Measurements from ENCODE around the gene ZNF784. TPM values are rescaled to one million over a fixed set of nuclear protein-coding genes. Genes with fewer than 3 reads are reported as not detected.

The ZNF784 gene
- total and polyA plus RNA-seq, 2 of the 4 experiments (the other 2 are of a cell fraction) = 2.5 to 3.7 TPM

GRCh38 chr19:55671054-55671378 lies 46.6 kb upstream of the ZNF784 start:
- H3K4me3 ChIP-seq (ENCODE audit: insufficient read depth, low read depth, low read length) = no peak overlapping the region
- H4K8ac ChIP-seq (ENCODE audit: low read depth in 2 of 2, low read length in 2 of 2) = no peak overlapping the region
- H2BK15ac ChIP-seq (ENCODE audit: low read depth, low read length) = no peak overlapping the region
- H3K4ac ChIP-seq (ENCODE audit: low read depth, low read length) = no peak overlapping the region
- no peak overlapping the region for H3K23ac ChIP-seq (ENCODE audit: low read depth, low read length)
- peaks cover 22 to 57% of the 10 kb centered on the region in 2 experiments for H3K79me1 ChIP-seq (ENCODE audit: low read depth in 1 of 2, low read length in 2 of 2)
- H3K56ac ChIP-seq (ENCODE audit: extremely low read depth, insufficient read depth, low read length) = no peak overlapping the region
- ATAC-seq (ENCODE audit: low read depth) = no peak
- H2AFZ ChIP-seq (replicated peaks; ENCODE audit: low read length, poor library complexity) = no peak overlapping the region
- H3K9me3 ChIP-seq (ENCODE audit: control insufficient read depth, insufficient read depth, low read length) = no peaks in the 10 kb centered on the region
- intact Hi-C loops (cut with micrococcal nuclease) (no loop called here), in situ Hi-C loops (cut with MboI; ENCODE audit: low sequenced_read_pairs) (loop anchor here (25.0 kb wide), 2 partner anchors 1209 to 1534 kb away; partner anchors contain the start of genes CDC42EP5, CNOT3 and LENG9), dilution Hi-C loops (cut with HindIII; ENCODE audit: low sequenced_read_pairs, unreplicated experiment) (no loop called here)
- no peak overlapping the region for H4K5ac ChIP-seq (ENCODE audit: low read depth, low read length)
- TF ChIP-seq USF2 (IDR thresholded peaks at IDR 0.05; ENCODE audit: low read depth, low read length) = no peak
- TF ChIP-seq MAFK (IDR thresholded peaks at IDR 0.05; ENCODE audit: low read depth, low read length) = no peak
- no peak for TF ChIP-seq CHD1 (IDR thresholded peaks at IDR 0.05; ENCODE audit: low read depth, low read length)
- TF ChIP-seq POLR2A (IDR thresholded peaks at IDR 0.05; ENCODE audit: low read depth, low read length) = no peak
- peaks cover 50% of the 10 kb centered on the region for H3K36me3 ChIP-seq (ENCODE audit: control insufficient read depth, insufficient read depth, low read length)
- WGBS, 2 experiments (ENCODE audit: extremely low coverage in 2 of 2, insufficient read length in 1 of 2) = 74% methylated on average over 2 of the region's 2 CpGs; no CpG with 5 or more reads in 1 of the 2 experiments
- DNase-seq = no peak
- H2BK120ac ChIP-seq (ENCODE audit: low read depth, low read length) = no peak overlapping the region
- H3K18ac ChIP-seq (ENCODE audit: low read depth, low read length) = no peak overlapping the region
- H4K20me1 ChIP-seq (ENCODE audit: insufficient read depth, low read length) = peaks cover 71% of the 10 kb centered on the region
- H3K9ac ChIP-seq (ENCODE audit: low read depth, low read length) = no peak overlapping the region
- no peaks in the 10 kb centered on the region for H3K27me3 ChIP-seq (ENCODE audit: control insufficient read depth, insufficient read depth, low read length)
- H3K27ac ChIP-seq (ENCODE audit: insufficient read depth, low read length) = no peak overlapping the region
- H3K14ac ChIP-seq (replicated peaks; ENCODE audit: low read depth, low read length) = no peak overlapping the region
- POLR2A ChIA-PET (ENCODE audit: unreplicated experiment) = no interaction called here
- H2BK5ac ChIP-seq (ENCODE audit: low read depth, low read length, poor library complexity, severe bottlenecking) = no peak overlapping the region
- no peak overlapping the region for H4K91ac ChIP-seq (ENCODE audit: insufficient read depth, low read depth, low read length)
- H2BK20ac ChIP-seq (ENCODE audit: low read depth, low read length) = no peak overlapping the region
- no peaks in the 10 kb centered on the region for H3K9me1 ChIP-seq (ENCODE audit: insufficient read depth, low read length)
- BruUV-seq (replicated peaks) = no TSS peak
- H2AK9ac ChIP-seq (replicated peaks; ENCODE audit: low read depth, low read length, poor library complexity) = no peak overlapping the region
- no peak overlapping the region for H3K4me2 ChIP-seq (ENCODE audit: low read depth, low read length)
- no peak overlapping the region for H2AK5ac ChIP-seq (ENCODE audit: low read depth, low read length)
- CTCF ChIA-PET = interaction anchor here (1.1 kb wide), 2 partner anchors 14 to 17 kb away, joined by 3 to 5 read pairs; no protein-coding TSS in a partner anchor
- 0 out of 2 replicates have a peak, but pooled peaks cover 2% of the 10 kb centered on the region for H3K4me1 ChIP-seq (ENCODE audit: control insufficient read depth, insufficient read depth, low read length)

All from IMR-90 (cell line).